NCI-H69 (cell line): Measurements from ENCODE around the gene RNF7.
"Not testable (repeated sequence)": the region's sequence is repeated elsewhere in the genome, so short reads cannot be mapped to it uniquely, and the experiment has no call there.

Experiments used
- DNase-seq: peaks from one replicate; lab custom pipeline; 2025; lab: John Stamatoyannopoulos, UW

Gene RNF7

DNA sequence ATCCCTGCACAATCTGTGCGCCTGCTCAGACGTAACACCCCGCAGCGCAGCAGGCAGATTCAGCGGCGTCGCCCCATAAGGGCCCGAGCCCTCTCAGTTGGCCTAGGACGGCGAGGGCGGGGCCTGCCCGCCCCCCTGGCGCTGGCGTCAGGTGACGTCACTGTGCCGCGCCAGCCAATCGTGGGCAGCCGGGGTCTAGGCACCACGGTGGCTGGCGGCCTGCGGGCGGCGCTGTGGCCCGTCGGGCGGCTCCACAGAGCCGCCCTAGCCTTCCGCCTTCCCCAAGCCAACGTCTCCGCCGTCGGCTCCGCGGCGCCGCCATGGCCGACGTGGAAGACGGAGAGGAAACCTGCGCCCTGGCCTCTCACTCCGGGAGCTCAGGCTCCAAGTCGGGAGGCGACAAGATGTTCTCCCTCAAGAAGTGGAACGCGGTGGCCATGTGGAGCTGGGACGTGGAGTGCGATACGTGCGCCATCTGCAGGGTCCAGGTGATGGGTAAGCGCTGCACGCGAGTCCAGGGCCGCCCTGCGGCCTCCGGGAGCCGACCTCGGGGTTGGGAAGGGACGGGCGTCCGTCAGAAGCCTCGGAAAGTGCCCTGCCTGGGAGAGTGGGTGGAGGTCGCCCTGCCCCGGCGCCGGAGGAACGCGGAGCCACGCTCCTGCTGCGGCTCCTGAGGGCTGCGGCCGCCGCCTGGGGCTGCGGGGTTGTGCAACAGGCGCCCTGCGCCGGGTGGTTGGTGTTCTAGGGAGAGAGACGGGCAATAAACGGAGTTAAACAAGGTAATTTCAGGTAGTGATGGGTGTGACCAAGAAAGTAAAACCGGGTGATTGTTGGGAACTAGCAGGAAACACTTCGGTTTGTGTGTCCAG, at the start of gene RNF7:
Gene RNF7, plus strand, starts transcription at position 277 of the 869 bp plus-strand sequence. Its CDS starts 44 bp downstream, at position 321.
- DNase-seq: peak; percentile 94

DNA sequence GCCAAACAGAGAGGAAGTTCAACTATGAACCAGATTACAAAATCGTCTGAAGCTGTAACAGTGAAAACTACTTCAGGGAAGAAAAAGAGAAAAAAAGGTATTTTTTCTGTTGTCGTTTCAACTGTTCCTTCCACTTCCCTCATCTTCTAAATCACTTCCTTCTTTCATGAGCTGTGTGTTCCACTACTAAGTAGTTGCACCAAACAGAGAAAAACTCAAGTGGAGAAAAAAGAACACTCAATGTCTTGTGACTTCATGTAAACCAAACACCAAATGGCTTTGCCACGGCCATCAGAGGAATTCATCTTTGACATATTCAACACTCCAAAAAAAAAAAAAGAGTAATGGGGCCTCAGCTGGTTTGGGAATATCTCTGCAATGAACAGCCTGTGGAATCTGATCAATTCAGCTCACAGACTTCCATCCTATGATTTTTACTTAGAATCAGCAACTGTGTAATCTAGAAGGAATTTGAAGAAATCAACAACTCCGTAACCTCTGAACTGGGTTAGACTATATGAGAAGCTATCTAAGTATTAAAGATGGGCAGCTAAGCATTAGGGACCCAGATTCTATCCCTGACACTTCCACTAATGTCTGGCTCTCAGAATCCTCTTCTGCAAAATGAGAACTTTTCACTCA, 47.5 kb upstream of the RNF7 start:
- no peak for DNase-seq

DNA sequence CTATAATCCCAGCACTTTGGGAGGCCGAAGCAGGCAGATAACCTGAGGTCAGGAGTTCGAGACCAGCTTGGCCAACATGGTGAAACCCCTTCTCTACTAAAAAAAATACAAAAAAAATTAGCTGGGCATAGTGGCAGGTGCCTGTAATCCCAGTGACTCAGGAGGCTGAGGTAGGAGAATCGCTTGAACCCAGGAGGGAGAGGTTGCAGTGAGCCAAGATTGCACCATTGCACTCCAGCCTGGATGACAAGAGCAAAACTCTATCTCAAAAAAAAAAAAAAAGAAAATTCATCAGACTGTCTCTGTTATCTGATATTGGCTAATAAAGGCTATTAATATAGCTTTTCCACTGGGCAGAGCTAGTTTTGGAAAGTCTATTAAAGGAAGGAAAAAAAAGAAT, 46.6 kb upstream of the RNF7 start:
- not testable (repeated sequence) for DNase-seq

DNA sequence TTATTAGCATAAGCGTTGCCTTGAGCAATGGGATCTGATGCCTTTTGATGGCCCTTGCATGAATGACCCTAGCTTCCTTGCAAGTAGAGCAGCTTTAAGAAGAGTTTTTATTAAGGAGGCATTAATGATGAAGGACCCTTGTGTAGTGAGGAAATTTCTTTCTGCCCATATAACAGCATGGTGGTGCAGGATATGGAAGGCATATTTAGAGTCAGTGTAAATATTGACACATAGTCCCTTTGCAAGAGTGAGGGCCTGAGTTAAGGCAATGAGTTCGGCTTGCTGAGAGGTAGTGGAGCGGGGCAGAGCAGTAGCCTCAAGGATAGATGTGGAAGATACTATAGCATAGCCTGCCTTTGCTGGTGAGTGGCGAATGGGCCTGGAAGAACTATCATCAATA, 45.1 kb upstream of the RNF7 start:
- DNase-seq: not testable (repeated sequence)

DNA sequence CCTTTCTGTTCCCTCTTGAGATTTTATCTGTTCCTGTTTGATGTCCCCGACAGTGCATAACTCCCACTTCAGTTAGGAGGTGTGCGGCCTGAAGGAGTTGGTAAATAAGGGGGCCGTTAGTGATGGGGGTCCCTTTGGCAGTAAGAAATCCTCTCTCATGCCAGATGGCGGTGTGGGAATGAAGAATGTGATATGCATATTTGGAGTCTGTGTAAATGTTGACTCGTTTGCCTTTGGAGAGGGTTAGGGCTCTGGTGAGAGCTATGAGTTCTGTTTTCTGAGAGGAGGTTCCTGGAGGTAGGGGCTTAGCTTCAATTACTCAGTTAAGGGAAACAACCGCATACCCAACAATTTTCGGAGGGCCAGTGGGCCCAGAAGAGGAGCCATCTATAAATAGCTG, 38.8 kb upstream of the RNF7 start:
- DNase-seq: no peak

DNA sequence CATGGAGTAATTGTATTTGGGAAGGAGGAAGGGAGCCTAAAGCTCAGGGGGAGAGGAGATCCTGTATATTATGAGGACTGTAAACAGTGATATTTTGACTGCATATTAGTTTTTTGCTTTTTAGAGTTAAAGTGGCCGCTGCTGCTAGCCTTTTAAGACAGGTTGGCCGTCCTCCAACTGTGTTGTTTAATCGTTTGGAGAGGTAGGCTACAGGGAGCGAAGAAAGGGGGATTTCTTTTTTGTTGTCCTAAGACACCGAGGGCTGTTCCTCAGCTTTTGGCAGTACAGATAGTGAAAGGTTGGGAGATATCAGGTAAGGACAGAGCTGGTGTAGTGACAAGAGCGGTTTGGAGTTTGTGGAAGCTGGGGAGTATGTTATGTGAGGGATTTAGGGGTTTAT, 38.2 kb upstream of the RNF7 start:
- DNase-seq: no peak

DNA sequence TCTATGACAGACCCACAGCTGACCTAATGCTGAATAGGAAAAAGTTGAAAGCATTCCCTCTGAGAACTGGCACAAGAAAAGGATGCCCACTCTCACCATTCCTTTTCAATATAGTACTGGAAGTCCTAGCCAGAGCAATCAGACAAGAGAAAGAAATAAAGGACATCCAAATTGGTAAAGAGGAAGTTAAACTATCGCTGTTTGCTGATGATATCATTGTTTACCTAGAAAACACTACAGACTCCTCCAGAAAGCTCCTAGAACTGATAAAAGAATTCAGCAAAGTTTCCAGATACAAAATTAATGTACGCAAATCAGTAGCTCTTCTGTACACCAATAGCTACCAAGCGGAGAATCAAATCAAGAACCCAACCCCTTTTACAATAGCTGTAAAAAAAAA, 34.7 kb upstream of the RNF7 start:
- not testable (repeated sequence) for DNase-seq

DNA sequence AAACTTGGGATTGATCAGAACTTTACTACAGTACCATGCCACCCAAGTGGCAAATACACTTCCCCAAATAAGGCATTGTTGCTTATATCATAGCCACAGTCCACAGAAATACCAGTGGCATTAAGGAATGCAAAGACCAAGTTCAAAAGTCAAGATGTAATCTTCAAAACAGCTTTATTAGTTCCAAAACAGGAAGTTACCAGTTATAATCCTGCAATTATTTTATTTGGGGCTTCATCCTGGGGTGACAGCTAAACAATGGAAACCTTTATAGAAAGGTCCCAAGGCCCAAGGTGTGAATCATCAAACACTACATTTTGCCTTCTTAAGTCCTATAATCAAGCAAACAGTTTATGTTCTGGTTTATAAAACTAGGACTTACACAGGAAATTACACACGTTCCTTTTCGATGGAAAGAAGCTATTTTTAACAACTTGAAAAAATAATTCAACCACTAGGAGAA, 30.3 kb upstream of the RNF7 start:
- no peak for DNase-seq

DNA sequence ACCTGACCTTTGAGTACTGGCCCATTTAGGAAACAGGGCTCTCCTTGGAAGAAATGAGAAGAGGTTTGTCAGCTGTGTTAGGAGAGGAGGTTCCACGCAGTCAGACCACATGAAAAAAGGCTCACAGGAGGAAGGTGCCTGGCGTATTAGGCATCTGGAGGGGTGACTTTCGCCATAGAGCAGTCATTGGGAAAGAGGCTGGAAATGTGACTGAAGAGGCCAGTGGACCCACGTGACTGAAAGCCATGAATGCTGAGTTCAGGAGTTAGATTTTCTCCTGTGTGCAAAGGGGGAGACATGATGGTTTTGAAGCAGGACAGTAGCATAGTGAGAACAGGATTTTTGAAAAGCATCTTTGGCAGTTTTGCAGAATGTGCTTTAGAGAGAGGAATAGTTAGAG, 29.7 kb upstream of the RNF7 start:
- DNase-seq: no peak

DNA sequence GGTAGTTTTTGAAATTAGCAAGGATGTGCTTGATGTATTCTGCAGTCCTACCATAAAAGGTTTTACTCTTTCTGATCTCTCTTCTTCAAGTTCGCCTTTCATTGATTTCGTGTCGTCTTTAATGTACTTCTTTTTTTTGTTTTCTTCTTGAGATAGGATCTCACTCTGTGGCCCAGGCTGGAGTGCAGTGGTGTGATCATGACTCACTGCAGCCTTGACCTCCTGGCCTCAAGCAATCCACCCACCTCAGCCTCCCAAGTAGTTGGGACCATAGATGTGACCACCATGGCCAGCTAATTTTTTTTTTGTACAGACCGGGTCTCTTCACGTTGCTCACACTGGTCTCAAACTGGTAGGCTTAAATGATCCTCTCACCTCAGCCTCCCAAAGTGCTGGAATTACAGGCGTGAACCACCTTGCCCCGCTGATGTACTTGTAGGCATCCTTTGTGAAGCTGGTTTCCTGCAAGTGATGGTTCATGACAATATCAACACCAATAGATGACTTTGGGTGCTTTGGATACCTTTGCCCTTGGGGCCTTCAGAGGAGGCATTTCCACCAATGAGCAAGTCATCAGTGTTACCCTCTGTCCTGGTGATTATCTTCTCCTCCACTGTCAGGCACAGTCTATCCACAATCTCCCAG, 28.9 kb upstream of the RNF7 start:
- no peak for DNase-seq

DNA sequence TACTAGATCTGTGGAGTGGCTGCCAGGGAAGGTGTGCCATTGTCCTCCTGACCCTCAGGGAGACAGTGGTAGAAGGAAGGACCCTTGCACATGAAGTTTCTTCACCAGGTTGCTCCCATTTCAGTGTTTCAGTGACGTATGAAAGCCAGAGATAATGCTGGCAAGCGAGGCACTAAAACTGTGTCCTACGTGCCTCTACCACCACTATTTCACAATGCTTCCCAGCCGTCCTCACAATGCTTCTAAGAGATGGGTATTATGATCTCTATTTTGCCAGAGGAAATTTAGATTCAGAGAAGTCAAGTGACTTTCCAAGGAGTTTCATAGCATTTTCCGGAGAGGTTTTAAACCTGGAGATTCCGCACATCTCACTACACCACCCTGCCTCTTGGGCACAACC, 28.0 kb upstream of the RNF7 start:
- DNase-seq: no peak

DNA sequence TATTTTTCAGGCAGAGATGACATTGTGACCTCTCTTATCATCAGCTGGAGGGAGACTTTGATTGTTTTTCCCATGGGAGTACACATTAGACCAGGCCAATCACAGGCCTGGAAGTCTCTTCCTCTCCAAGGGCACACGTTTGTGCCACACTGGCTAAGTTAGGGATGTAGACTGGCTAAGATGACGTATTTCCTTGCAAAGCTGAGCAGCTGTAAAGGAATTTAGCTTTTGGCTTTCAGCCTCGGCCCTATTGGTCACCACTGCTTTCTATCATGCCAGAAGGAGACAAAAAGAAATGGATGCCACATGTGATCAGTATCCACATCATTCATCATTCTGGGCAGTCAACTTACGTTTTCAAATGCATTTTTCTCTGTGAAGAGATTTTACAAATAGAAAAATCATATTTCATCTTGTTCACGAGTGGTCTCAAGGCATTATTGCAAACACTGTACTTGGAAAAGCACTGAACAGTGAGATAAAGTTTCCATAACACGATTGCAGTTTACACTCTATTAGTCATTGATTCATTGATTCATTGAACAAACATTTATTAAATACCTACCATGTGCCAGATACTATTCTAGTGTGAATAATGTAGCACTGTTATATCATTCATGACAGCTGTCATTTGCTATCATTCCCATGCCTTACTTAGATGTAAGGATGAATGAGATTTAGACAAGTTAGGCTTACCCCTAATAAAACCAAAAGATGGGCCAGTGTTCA, 27.0 kb upstream of the RNF7 start:
- DNase-seq: no peak

DNA sequence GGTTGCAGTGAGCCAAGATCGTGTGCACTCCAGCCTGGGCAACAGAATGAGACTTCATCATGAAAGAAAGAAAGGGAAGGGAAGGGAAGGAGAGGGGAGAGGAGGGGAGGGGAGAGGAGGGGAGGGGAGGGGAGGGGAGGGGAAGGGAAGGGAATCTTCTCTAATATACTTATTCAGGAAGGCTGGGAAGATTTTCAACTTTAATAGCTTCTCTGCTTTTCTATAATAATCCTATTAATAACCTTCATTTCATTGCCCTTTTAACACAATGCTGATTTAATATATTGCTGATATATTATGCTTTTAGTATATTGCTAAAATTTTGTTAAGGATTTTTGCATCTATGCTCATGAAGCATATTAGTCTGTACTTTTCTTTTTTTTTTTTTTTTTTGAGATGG, 23.4 kb upstream of the RNF7 start:
- no peak for DNase-seq

DNA sequence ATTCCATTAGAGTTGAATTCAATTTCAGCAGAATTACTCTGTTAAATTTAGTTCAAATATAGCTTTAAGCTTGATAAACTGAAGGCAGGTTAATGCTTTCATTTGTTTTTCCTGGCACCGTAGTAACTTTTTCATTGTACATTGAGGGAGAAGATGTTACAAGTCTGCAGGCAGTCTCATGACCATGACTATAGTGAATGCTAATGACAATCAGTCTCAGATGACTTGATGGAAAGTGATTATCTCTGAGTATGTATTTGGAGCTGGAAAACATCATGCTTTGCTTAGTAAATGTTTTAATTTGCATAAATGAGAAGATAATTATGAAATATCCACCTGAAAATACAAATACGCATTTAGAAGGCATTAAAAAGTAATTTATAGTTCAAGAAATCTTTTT, 16.0 kb upstream of the RNF7 start:
- no peak for DNase-seq

DNA sequence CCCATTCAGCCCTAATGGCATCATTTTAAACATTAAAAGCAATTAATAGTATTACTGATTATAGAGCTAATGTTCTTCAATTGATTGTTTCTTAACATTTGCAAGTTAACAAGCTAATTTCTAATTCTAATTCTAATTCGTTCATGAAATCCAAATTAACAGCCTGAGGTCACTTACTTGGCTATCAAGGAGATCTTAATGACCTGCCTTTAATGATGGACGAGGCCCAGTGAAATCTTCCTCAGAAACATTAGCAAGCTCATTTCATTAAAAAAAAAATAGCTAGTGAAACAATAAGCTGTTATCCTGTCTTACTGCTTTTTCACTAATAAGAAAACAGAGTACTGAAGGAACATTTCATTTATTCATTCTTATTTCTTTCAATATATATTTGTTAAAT, 15.4 kb upstream of the RNF7 start:
- no peak for DNase-seq

DNA sequence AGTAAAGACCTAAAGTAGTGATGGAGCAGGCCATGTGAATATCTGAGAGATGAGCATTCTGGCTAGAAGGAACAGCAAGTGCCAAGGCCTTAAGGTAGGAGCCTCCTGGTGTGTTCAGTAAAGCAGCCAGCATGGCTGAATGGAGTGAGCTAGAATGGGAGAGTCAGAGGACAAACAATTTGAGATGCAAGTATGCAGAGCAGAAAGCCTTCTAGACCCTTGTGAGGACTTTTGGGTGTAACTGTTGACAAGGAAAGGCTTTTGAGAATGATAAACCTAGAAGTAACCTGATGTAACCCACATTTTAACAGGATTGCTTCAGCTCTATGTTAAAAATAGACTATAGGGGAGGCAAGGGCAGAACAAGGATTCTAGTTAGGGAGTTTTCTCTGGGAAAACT, 14.8 kb upstream of the RNF7 start:
- no peak for DNase-seq

DNA sequence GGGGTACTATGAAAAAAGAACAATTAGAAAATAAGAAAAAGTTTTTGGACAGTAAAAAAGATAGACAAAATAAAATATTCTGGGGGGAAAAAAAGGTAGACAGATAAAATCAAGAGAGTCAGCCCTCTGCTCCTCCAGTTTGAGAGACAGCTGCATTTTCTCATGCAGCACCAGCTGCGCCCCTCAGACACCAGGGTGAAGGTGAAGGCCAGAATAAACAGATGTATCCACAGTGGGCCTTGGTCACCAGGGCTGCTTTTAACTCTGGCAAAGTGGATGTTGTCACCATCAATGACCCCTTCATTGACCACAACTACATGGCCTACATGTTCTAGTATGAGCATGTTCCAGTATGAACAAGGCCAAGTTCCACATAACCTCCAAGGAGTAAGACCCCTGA, 13.9 kb upstream of the RNF7 start:
- DNase-seq: no peak

DNA sequence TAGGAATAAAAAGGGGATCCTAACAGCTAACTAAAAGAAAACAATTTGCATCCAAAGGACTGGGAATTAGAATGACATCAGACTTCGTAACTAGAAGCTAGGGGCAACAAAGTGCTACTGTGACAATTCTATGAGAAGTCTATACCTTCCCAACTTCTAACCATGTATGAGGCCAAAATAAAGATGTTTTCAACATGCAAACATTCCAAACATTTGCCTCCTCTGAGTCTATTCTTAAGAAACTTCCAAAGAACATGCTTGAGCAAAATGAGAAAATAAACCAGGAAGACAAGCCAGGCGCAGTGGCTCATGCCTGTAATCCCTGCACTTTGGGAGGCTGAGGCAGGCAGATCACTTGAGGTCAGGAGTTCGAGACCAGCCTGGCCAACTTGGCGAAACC, 13.1 kb upstream of the RNF7 start:
- no peak for DNase-seq

DNA sequence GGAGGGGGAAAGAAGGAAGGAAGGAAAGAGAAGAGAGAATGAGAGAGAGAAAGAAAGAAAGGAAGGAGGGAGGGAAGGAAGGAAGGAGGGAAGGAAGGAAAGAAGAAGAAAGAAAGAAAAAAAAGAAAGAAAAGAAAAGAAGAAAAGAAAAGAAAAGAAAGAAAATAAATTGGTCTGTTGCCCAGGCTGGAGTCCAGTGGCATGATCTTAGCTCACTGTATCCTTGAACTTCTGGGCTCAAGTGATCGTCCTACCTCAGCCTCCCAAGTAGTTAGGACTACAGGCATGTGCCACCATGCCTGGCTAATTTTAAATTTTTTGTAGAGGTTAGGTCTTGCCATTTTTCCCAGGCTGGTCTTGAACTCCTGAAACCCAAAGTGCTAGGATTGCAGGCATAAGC, 11.6 kb upstream of the RNF7 start:
- DNase-seq: no peak

DNA sequence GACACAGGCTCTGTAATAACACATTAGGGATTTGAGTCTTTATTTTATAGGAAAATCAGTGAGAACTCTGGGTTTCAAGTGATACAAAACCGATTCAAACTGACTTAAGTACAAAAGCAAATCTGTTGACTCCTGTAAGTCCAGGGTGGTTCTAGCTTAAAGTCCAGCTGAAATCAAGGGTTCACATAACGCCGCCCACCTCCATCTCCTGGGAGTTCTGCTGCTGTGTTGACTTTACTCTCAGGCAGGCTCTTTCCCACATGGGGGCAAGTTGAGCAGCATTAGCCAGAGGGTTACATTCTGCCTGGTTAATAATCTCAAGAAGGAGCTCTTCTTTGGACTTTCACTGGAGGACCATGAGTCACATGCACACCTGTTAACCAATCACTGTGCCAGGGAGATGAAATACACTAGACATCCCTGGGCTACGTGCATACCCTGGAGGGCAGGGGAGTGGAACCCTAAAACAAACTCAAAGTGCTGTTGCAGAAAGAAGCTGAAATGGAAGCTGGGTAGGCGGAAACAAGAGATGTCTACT, 9.7 kb upstream of the RNF7 start:
- peak; percentile 15 for DNase-seq

DNA sequence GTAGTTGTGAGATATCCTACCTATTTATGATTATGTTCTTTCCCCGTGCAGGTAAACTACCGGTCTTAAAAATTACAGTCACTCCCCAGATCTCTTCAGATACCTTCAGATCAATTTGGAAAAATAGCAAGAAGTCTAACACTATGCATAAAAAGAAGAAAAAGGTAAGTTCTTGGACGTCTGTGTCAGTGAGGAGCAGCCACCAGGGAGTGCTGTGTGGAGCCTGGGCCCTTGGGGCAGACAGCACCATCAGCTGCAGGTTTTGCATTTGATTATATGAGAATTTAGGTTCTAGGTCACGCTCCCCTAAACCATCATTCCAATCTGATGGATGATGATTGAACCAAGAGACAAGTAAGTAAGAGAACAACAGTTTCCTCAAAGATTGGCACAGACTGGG, 8.9 kb upstream of the RNF7 start:
- DNase-seq: no peak

DNA sequence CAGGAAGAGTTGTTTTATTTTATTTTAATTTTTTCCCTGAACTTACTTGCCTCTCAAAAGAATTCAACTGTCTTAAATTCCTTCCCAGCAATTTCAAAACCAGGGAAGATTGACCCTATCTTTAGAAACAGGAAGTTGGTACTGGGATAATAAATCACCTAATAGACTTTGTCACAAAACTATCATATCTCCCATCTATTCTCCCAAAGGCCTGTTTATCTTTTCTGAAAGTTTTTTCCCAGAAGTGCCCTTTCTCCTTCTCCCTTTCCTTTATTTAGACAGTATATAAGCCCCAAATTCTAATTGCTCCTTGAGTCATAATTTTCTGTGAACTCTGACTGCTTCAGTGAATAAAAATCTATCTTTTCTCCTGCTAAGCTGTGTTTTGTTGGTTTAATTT, 2.9 kb upstream of the RNF7 start:
- no peak for DNase-seq
